HG02623 (cell line): ENCODE results near the gene TCEA2.
"Not testable (repeated sequence)": the region's sequence is repeated elsewhere in the genome, so short reads cannot be mapped to it uniquely, and the experiment has no call there.

ENCODE experiments used
- ATAC-seq: cut with Tn5 transposase; IDR thresholded peaks from one replicate; pipeline ENCODE4 v1.9.1; 2021; ENCODE audit warnings: moderate library complexity; ENCODE audit not compliant: unreplicated experiment

Gene TCEA2

GRCh38 chr20:64106435-64106961, 43.5 kb downstream of the TCEA2 start:
- ATAC-seq = no peak

GRCh38 chr20:64106981-64107735, 44.2 kb downstream of the TCEA2 start, which contains the start of gene NPBWR2:
Gene NPBWR2, minus strand, starts transcription at chr20:64107565. Its CDS starts 734 bp downstream, at chr20:64106831.
- no peak for ATAC-seq

GRCh38 chr20:64107736-64108457, 44.9 kb downstream of the TCEA2 start:
- no peak for ATAC-seq

- no peak for ATAC-seq
Measured at GRCh38 chr20:64108731-64109681, 46.0 kb downstream of the TCEA2 start.

- ATAC-seq = no peak
Measured at GRCh38 chr20:64109831-64110391, 46.9 kb downstream of the TCEA2 start.

- ATAC-seq = no peak
Measured at GRCh38 chr20:64110411-64111068, 47.5 kb downstream of the TCEA2 start.

GRCh38 chr20:64111841-64112641, 49.0 kb downstream of the TCEA2 start:
- ATAC-seq = no peak

GRCh38 chr20:64112691-64113443, 49.9 kb downstream of the TCEA2 start:
- ATAC-seq = no peak

- ATAC-seq = no peak
Measured at GRCh38 chr20:64113444-64113775, 50.4 kb downstream of the TCEA2 start.

- ATAC-seq = no peak
Measured at GRCh38 chr20:64113796-64114355, 50.9 kb downstream of the TCEA2 start.

GRCh38 chr20:64114356-64114971, 51.5 kb downstream of the TCEA2 start:
- no peak for ATAC-seq

- no peak for ATAC-seq
Measured at GRCh38 chr20:64115171-64115911, 52.3 kb downstream of the TCEA2 start.

- no peak for ATAC-seq
Measured at GRCh38 chr20:64116016-64116415, 53.0 kb downstream of the TCEA2 start.

- ATAC-seq = no peak
Measured at GRCh38 chr20:64116541-64117431, 53.8 kb downstream of the TCEA2 start.

- not testable (repeated sequence) for ATAC-seq
Measured at GRCh38 chr20:64117432-64117777, 54.4 kb downstream of the TCEA2 start.

- ATAC-seq = no peak
Measured at GRCh38 chr20:64119301-64119680, 56.3 kb downstream of the TCEA2 start.
